COLO668 (cell line): ENCODE data around the gene VSTM2B.
A peak's percentile ranks its signal among the peaks of the same experiment; 100 is the strongest.

Source experiments
- DNase-seq: peaks from one replicate; lab custom pipeline; 2025; ENCODE audit not compliant: unreplicated experiment; lab: John Stamatoyannopoulos, UW

The VSTM2B gene

GRCh38 chr19:29515233-29515619 is 10.6 kb upstream of the VSTM2B start:
- DNase-seq = no peak

- DNase-seq = no peak
These were observed 10.0 kb upstream of the VSTM2B start for GRCh38 chr19:29515706-29516357.

GRCh38 chr19:29516358-29516725 is 9.5 kb upstream of the VSTM2B start:
- DNase-seq = no peak

GRCh38 chr19:29516821-29517395 is 8.9 kb upstream of the VSTM2B start:
- no peak for DNase-seq

GRCh38 chr19:29517412-29517811 is 8.4 kb upstream of the VSTM2B start:
- DNase-seq = no peak

GRCh38 chr19:29517946-29518345 is 7.8 kb upstream of the VSTM2B start:
- DNase-seq = no peak

GRCh38 chr19:29519146-29519545 is 6.6 kb upstream of the VSTM2B start:
- DNase-seq = no peak

- no peak for DNase-seq
These were observed 5.9 kb upstream of the VSTM2B start for GRCh38 chr19:29519931-29520330.

- DNase-seq = no peak
These were observed 5.4 kb upstream of the VSTM2B start for GRCh38 chr19:29520390-29520789.

GRCh38 chr19:29521291-29522075 is 4.3 kb upstream of the VSTM2B start:
- DNase-seq = no peak

GRCh38 chr19:29523568-29523967 is 2.2 kb upstream of the VSTM2B start:
- DNase-seq = no peak

GRCh38 chr19:29524201-29524911 is 1.4 kb upstream of the VSTM2B start:
- DNase-seq = no peak

- peak; percentile 13 for DNase-seq
These were observed 622 bp upstream of the VSTM2B start for GRCh38 chr19:29524912-29525831.

- peak; percentile 9 for DNase-seq
These were observed 1.1 kb downstream of the VSTM2B start for GRCh38 chr19:29526730-29527499.

- no peak for DNase-seq
These were observed 1.9 kb downstream of the VSTM2B start for GRCh38 chr19:29527500-29528328.

GRCh38 chr19:29528350-29528945 is 2.7 kb downstream of the VSTM2B start:
- peak; percentile 71 for DNase-seq

GRCh38 chr19:29528946-29529645 is 3.3 kb downstream of the VSTM2B start:
- no peak for DNase-seq
